Measurements from ENCODE around the gene MARCHF9.

MARCHF9 gene

GRCh38 chr12:57716305-57716704 is 38.6 kb upstream of the MARCHF9 start:
- no peak overlapping the region for H3K4me3 ChIP-seq (ENCODE audit: low read depth, low read length)
- no peak for DNase-seq (ENCODE audit: low read depth)
- TF ChIP-seq CTCF (IDR thresholded peaks at IDR 0.05; ENCODE audit: control insufficient read depth, extremely low read depth, insufficient read depth), result no peak

- no peak for DNase-seq (ENCODE audit: low read depth)
- no peak overlapping the region for H3K4me3 ChIP-seq (ENCODE audit: low read depth, low read length)
- no peak for TF ChIP-seq CTCF (IDR thresholded peaks at IDR 0.05; ENCODE audit: control insufficient read depth, extremely low read depth, insufficient read depth)
These were observed 37.8 kb upstream of the MARCHF9 start for GRCh38 chr12:57717131-57717530.

GRCh38 chr12:57717846-57718640 is 36.9 kb upstream of the MARCHF9 start:
- no peak for DNase-seq (ENCODE audit: low read depth)
- no peak for TF ChIP-seq CTCF (IDR thresholded peaks at IDR 0.05; ENCODE audit: control insufficient read depth, extremely low read depth, insufficient read depth)
- H3K4me3 ChIP-seq (ENCODE audit: low read depth, low read length), result no peak overlapping the region

- no peak for TF ChIP-seq CTCF (IDR thresholded peaks at IDR 0.05; ENCODE audit: control insufficient read depth, extremely low read depth, insufficient read depth)
- H3K4me3 ChIP-seq (ENCODE audit: low read depth, low read length), result no peak overlapping the region
- DNase-seq (ENCODE audit: low read depth), result no peak
These were observed 36.0 kb upstream of the MARCHF9 start for GRCh38 chr12:57718641-57719528.

GRCh38 chr12:57719777-57720605 is 34.9 kb upstream of the MARCHF9 start:
- no peak for TF ChIP-seq CTCF (IDR thresholded peaks at IDR 0.05; ENCODE audit: control insufficient read depth, extremely low read depth, insufficient read depth)
- DNase-seq (ENCODE audit: low read depth), result no peak
- no peak overlapping the region for H3K4me3 ChIP-seq (ENCODE audit: low read depth, low read length)

Data from LNCaP clone FGC (cell line).